Neutrophil (primary cell): ENCODE data around the gene HIRIP3.

ENCODE experiments used
- H3K27ac ChIP-seq: fragments of 200-600 bp; sonication (generic); 2 replicates; pipeline ENCODE4 v1.5.1; 2016; ENCODE audit warnings: mild to moderate bottlenecking, moderate library complexity
- H3K27me3 ChIP-seq: fragments of 200-600 bp; sonication (generic); 2 replicates; pipeline ENCODE4 v1.6.0; 2016; ENCODE audit warnings: mild to moderate bottlenecking
- H3K36me3 ChIP-seq: fragments of 200-600 bp; sonication (generic); 2 replicates; pipeline ENCODE4 v1.5.1; 2017
- H3K4me1 ChIP-seq, 2 experiments: fragments of 200-600 bp in 1 of 2; sonication (generic) in 1 of 2; 1 replicate in 1 of 2; 2 replicates in 1 of 2; pipeline versions ENCODE4 v1.5.1 to v1.6.1; 2013 to 2016; ENCODE audit warnings: low read depth in 1 of 2, low read length in 1 of 2, mild to moderate bottlenecking in 1 of 2, moderate library complexity in 1 of 2; ENCODE audit not compliant: control insufficient read depth in 1 of 2, insufficient read depth in 1 of 2
- H3K4me3 ChIP-seq, 2 experiments: fragments of 200-600 bp in 1 of 2; sonication (generic) in 1 of 2; 1 replicate in 1 of 2; 2 replicates in 1 of 2; pipeline ENCODE4 v1.5.1; 2013 to 2016; ENCODE audit warnings: low read depth in 1 of 2, low read length in 1 of 2, mild to moderate bottlenecking in 1 of 2, moderate library complexity in 1 of 2
- H3K9me3 ChIP-seq: fragments of 200-600 bp; sonication (generic); 2 replicates; pipeline ENCODE4 v1.5.1; 2016
- TF ChIP-seq, protein P1 (sequence below): fragments of 200-600 bp; sonication (generic); IDR thresholded peaks from 2 replicates; pipeline ENCODE4 v1.5.1; 2016; ENCODE audit warnings: antibody characterized with exemption

HIRIP3 gene

GRCh38 chr16:29988346-29989075, 6.9 kb downstream of the HIRIP3 start:
- H3K4me1 ChIP-seq = no peaks in the 10 kb centered on the region
- H3K36me3 ChIP-seq = peaks cover 98% of the 10 kb centered on the region
- TF ChIP-seq, protein P1, sequence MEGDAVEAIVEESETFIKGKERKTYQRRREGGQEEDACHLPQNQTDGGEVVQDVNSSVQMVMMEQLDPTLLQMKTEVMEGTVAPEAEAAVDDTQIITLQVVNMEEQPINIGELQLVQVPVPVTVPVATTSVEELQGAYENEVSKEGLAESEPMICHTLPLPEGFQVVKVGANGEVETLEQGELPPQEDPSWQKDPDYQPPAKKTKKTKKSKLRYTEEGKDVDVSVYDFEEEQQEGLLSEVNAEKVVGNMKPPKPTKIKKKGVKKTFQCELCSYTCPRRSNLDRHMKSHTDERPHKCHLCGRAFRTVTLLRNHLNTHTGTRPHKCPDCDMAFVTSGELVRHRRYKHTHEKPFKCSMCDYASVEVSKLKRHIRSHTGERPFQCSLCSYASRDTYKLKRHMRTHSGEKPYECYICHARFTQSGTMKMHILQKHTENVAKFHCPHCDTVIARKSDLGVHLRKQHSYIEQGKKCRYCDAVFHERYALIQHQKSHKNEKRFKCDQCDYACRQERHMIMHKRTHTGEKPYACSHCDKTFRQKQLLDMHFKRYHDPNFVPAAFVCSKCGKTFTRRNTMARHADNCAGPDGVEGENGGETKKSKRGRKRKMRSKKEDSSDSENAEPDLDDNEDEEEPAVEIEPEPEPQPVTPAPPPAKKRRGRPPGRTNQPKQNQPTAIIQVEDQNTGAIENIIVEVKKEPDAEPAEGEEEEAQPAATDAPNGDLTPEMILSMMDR = no peak

DNA sequence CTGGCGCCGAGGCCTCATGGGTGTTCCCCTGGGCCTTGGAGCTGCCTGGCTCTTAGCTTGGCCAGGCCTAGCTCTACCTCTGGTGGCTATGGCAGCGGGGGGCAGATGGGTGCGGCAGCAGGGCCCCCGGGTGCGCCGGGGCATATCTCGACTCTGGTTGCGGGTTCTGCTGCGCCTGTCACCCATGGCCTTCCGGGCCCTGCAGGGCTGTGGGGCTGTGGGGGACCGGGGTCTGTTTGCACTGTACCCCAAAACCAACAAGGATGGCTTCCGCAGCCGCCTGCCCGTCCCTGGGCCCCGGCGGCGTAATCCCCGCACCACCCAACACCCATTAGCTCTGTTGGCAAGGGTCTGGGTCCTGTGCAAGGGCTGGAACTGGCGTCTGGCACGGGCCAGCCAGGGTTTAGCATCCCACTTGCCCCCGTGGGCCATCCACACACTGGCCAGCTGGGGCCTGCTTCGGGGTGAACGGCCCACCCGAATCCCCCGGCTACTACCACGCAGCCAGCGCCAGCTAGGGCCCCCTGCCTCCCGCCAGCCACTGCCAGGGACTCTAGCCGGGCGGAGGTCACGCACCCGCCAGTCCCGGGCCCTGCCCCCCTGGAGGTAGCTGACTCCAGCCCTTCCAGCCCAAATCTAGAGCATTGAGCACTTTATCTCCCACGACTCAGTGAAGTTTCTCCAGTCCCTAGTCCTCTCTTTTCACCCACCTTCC, 7.9 kb downstream of the HIRIP3 start:
- H3K4me3 ChIP-seq = no peak overlapping the region
- TF ChIP-seq, protein P1 = no peak
- no peaks in the 10 kb centered on the region for H3K27me3 ChIP-seq
- H3K9me3 ChIP-seq = no peaks in the 10 kb centered on the region
- no peak overlapping the region for H3K27ac ChIP-seq
- H3K36me3 ChIP-seq = peaks cover 98% of the 10 kb centered on the region
- no peaks in the 10 kb centered on the region for H3K4me1 ChIP-seq

More at GRCh38 chr16:29988346-29989075, 6.9 kb downstream of the HIRIP3 start:
- no peak overlapping the region for H3K4me3 ChIP-seq
- no peaks in the 10 kb centered on the region for H3K27me3 ChIP-seq
- no peak overlapping the region for H3K27ac ChIP-seq
- no peaks in the 10 kb centered on the region for H3K9me3 ChIP-seq

- no peak overlapping the region for H3K27ac ChIP-seq
- no peaks in the 10 kb centered on the region for H3K27me3 ChIP-seq
- no peaks in the 10 kb centered on the region for H3K9me3 ChIP-seq
- no peaks in the 10 kb centered on the region for H3K4me1 ChIP-seq
- H3K4me3 ChIP-seq = no peak overlapping the region
- peaks cover 98% of the 10 kb centered on the region for H3K36me3 ChIP-seq
- TF ChIP-seq, protein P1 = no peak
Measured at GRCh38 chr16:29986931-29987330, 8.5 kb downstream of the HIRIP3 start.

- no peaks in the 10 kb centered on the region for H3K4me1 ChIP-seq
- no peak overlapping the region for H3K4me3 ChIP-seq
- H3K27ac ChIP-seq = no peak overlapping the region
- TF ChIP-seq, protein P1 = no peak
- H3K27me3 ChIP-seq = no peaks in the 10 kb centered on the region
- H3K9me3 ChIP-seq = no peaks in the 10 kb centered on the region
- H3K36me3 ChIP-seq = peaks cover 100% of the 10 kb centered on the region
Measured at GRCh38 chr16:29986231-29986630, 9.2 kb downstream of the HIRIP3 start.

- no peaks in the 10 kb centered on the region for H3K27me3 ChIP-seq
- H3K36me3 ChIP-seq = peaks cover 100% of the 10 kb centered on the region
- no peak overlapping the region for H3K4me3 ChIP-seq
- H3K9me3 ChIP-seq = no peaks in the 10 kb centered on the region
- no peaks in the 10 kb centered on the region for H3K4me1 ChIP-seq
- no peak overlapping the region for H3K27ac ChIP-seq
- TF ChIP-seq, protein P1 = no peak
Measured at GRCh38 chr16:29985271-29985811, 10.1 kb downstream of the HIRIP3 start.
